HG02884 (cell line): Measurements from ENCODE around the gene RNASEH1.
A peak's percentile ranks its signal among the peaks of the same experiment; 100 is the strongest.

Source experiments
- ATAC-seq: cut with Tn5 transposase; IDR thresholded peaks from one replicate; pipeline ENCODE4 v1.9.1; 2021; ENCODE audit warnings: mild to moderate bottlenecking, moderate library complexity; ENCODE audit not compliant: unreplicated experiment

Gene RNASEH1

GRCh38 chr2:3558205-3559014, at the start of gene RNASEH1:
RNASEH1 (minus strand) TSS chr2:3558333; CDS start chr2:3558260, 73 bp downstream.
- ATAC-seq: peak; percentile 94

GRCh38 chr2:3606370-3607201, 48.5 kb upstream of the RNASEH1 start:
- no peak for ATAC-seq

GRCh38 chr2:3606028-3606369, 47.9 kb upstream of the RNASEH1 start:
- no peak for ATAC-seq

GRCh38 chr2:3604991-3605961, 47.1 kb upstream of the RNASEH1 start:
- no peak for ATAC-seq

GRCh38 chr2:3604207-3604877, 46.2 kb upstream of the RNASEH1 start:
- ATAC-seq: no peak

GRCh38 chr2:3603536-3604206, 45.5 kb upstream of the RNASEH1 start:
- no peak for ATAC-seq

GRCh38 chr2:3602553-3603339, 44.6 kb upstream of the RNASEH1 start:
- no peak for ATAC-seq

GRCh38 chr2:3601561-3602271, 43.6 kb upstream of the RNASEH1 start:
- ATAC-seq: no peak

- no peak for ATAC-seq
These were observed 42.2 kb upstream of the RNASEH1 start for GRCh38 chr2:3600256-3600855.

GRCh38 chr2:3598912-3599854, 41.0 kb upstream of the RNASEH1 start:
- ATAC-seq: no peak

- ATAC-seq: no peak
These were observed 40.2 kb upstream of the RNASEH1 start for GRCh38 chr2:3598197-3598910.

GRCh38 chr2:3597567-3597966, 39.4 kb upstream of the RNASEH1 start:
- ATAC-seq: peak; percentile 62

- ATAC-seq: no peak
These were observed 38.8 kb upstream of the RNASEH1 start for GRCh38 chr2:3596901-3597417.

GRCh38 chr2:3595985-3596384, 37.9 kb upstream of the RNASEH1 start:
- ATAC-seq: peak; percentile 92

- ATAC-seq: no peak
These were observed 37.3 kb upstream of the RNASEH1 start for GRCh38 chr2:3595404-3595803.
